ENCODE measurements around the gene SSPN. TPM values are rescaled to one million over a fixed set of nuclear protein-coding genes. Genes with fewer than 3 reads are reported as not detected.

The SSPN gene
- total RNA-seq (2014; rRNA removed; shearing (Covaris generic)) (1.1 and 3.1 TPM in 2 replicates), polyA plus RNA-seq (2016; fragmentation: Nextera tagmentation; extraction: Ambion mirVana) (2.3 and 2.8 TPM in 2 replicates)
- long read RNA-seq: 0 reads

- H3K27me3 ChIP-seq (ENCODE audit: insufficient read depth): peaks cover 56% of the 10 kb centered on the region
- 0 out of 2 replicates have a peak within 1 kb of the TSS, but pooled peaks have one; percentile 78 for H3K27ac Mint-ChIP-seq
- H3K9me2 ChIP-seq (ENCODE audit: insufficient read depth): no peaks in the 10 kb centered on the region
- no peaks in the 10 kb centered on the region for H3K9me3 Mint-ChIP-seq
- DNase-seq (ENCODE audit: low spot score) (peak; percentile 61), ATAC-seq (peak; percentile 77)
- peak within 1 kb of the TSS; percentile 95 for H3K4me2 ChIP-seq
- no peaks in the 10 kb centered on the region for H4K20me1 ChIP-seq (replicated peaks; ENCODE audit: insufficient read depth)
- H3K27me3 Mint-ChIP-seq (ENCODE audit: insufficient read depth, low read depth, poor library complexity): peaks cover 25% of the 10 kb centered on the region
- no peaks in the 10 kb centered on the region for H3K36me3 ChIP-seq (ENCODE audit: insufficient read depth)
- no peaks in the 10 kb centered on the region for H3K79me2 ChIP-seq (replicated peaks; ENCODE audit: insufficient read depth)
- H3K4me1 ChIP-seq (ENCODE audit: insufficient read depth): peaks cover 15% of the 10 kb centered on the region
- peak within 1 kb of the TSS; percentile 66 for H3K4me3 ChIP-seq
- peak within 1 kb of the TSS; percentile 92 for H3K4me3 Mint-ChIP-seq
- H3K36me3 Mint-ChIP-seq (ENCODE audit: low read depth): no peaks in the 10 kb centered on the region
- no peak within 1 kb of the TSS for H3K27ac ChIP-seq (ENCODE audit: low read depth)
- H3K4me1 Mint-ChIP-seq: peaks cover 8% of the 10 kb centered on the region; the same call in 2 of the 3 replicates
- H3F3A ChIP-seq (replicated peaks; ENCODE audit: low read depth): no peaks in the 10 kb centered on the region; the same call in 1 of the 2 replicates
- peak; percentile 46 for TF ChIP-seq EZH2 (IDR thresholded peaks at IDR 0.05; ENCODE audit: low read depth, unreplicated experiment)
- TF ChIP-seq STAT1 (IDR thresholded peaks at IDR 0.05; ENCODE audit: unreplicated experiment): no peak
- H2AFZ ChIP-seq: peak within 1 kb of the TSS; percentile 98
Measured at GRCh38 chr12:26195250-26195640, at the start of gene SSPN. SSPN (plus strand) TSS chr12:26195573; CDS start chr12:26195673, 100 bp downstream.

- TF ChIP-seq POLR2AphosphoS5 (IDR thresholded peaks at IDR 0.05; ENCODE audit: low read depth): no peak
- TF ChIP-seq STAT1 (IDR thresholded peaks at IDR 0.05; ENCODE audit: unreplicated experiment): no peak
- TF ChIP-seq ZNF114 (CRISPR knock-in tag; IDR thresholded peaks at IDR 0.05): no peak
- TF ChIP-seq ZNF331 (CRISPR knock-in tag; IDR thresholded peaks at IDR 0.05; ENCODE audit: low read depth): no peak
- Histone ChIP-seq H2AFZ (no peak overlapping the region; the same call in 1 of the 2 replicates), H3K4me2 (no peak overlapping the region), H3K9me2 (ENCODE audit: insufficient read depth) (peaks cover 8% of the 10 kb centered on the region), H3K4me3 (no peak overlapping the region), H3F3A (replicated peaks; ENCODE audit: low read depth) (no peaks in the 10 kb centered on the region), H3K27me3 (ENCODE audit: insufficient read depth) (no peaks in the 10 kb centered on the region), H3K36me3 (ENCODE audit: insufficient read depth) (no peaks in the 10 kb centered on the region), H3K27ac (ENCODE audit: low read depth) (no peak overlapping the region), H3K4me1 (ENCODE audit: insufficient read depth) (peaks cover 7% of the 10 kb centered on the region), H4K20me1 (replicated peaks; ENCODE audit: insufficient read depth) (no peaks in the 10 kb centered on the region), H3K79me2 (replicated peaks; ENCODE audit: insufficient read depth) (no peaks in the 10 kb centered on the region)
- Mint-ChIP-seq H3K9me3 (no peaks in the 10 kb centered on the region), H3K27ac (no peak overlapping the region), H3K4me3 (no peak overlapping the region), H3K36me3 (ENCODE audit: low read depth) (no peaks in the 10 kb centered on the region), H3K27me3 (ENCODE audit: insufficient read depth, low read depth, poor library complexity) (peaks cover 2% of the 10 kb centered on the region), H3K4me1 (peaks cover 15% of the 10 kb centered on the region)
- ATAC-seq (no peak), DNase-seq (ENCODE audit: low spot score) (no peak)
Measured at GRCh38 chr12:26148291-26148690, 47.1 kb upstream of the SSPN start.

GRCh38 chr12:26149968-26150500 lies 45.3 kb upstream of the SSPN start:
- H3F3A ChIP-seq (replicated peaks; ENCODE audit: low read depth): no peaks in the 10 kb centered on the region
- no peak overlapping the region for H3K27ac ChIP-seq (ENCODE audit: low read depth)
- H3K36me3 Mint-ChIP-seq (ENCODE audit: low read depth): no peaks in the 10 kb centered on the region
- no peaks in the 10 kb centered on the region for H3K9me3 Mint-ChIP-seq
- ATAC-seq (no peak), DNase-seq (ENCODE audit: low spot score) (no peak)
- no peak overlapping the region for H3K27ac Mint-ChIP-seq
- H3K79me2 ChIP-seq (replicated peaks; ENCODE audit: insufficient read depth): no peaks in the 10 kb centered on the region
- H3K4me1 ChIP-seq (ENCODE audit: insufficient read depth): peaks cover 7% of the 10 kb centered on the region
- H3K27me3 ChIP-seq (ENCODE audit: insufficient read depth): no peaks in the 10 kb centered on the region
- H3K4me3 ChIP-seq: no peak overlapping the region
- H3K4me2 ChIP-seq: no peak overlapping the region
- no peaks in the 10 kb centered on the region for H4K20me1 ChIP-seq (replicated peaks; ENCODE audit: insufficient read depth)
- no peak overlapping the region for H3K4me3 Mint-ChIP-seq
- H3K4me1 Mint-ChIP-seq: peaks cover 16% of the 10 kb centered on the region
- peaks cover 8% of the 10 kb centered on the region for H3K9me2 ChIP-seq (ENCODE audit: insufficient read depth)
- 0 out of 2 replicates have a peak overlapping the region, but pooled peaks have one; percentile 56 for H2AFZ ChIP-seq
- TF ChIP-seq ZNF331 (CRISPR knock-in tag; IDR thresholded peaks at IDR 0.05; ENCODE audit: low read depth) (no peak), ZNF114 (CRISPR knock-in tag; IDR thresholded peaks at IDR 0.05) (no peak), CTCF (conservative IDR thresholded peaks at IDR 0.05; ENCODE audit: low read depth in 2 of 2) (no peak), EZH2phosphoT487 (IDR thresholded peaks at IDR 0.05; ENCODE audit: unreplicated experiment) (no peak), JUNB (IDR thresholded peaks at IDR 0.05; ENCODE audit: unreplicated experiment) (no peak), EZH2 (IDR thresholded peaks at IDR 0.05; ENCODE audit: low read depth, unreplicated experiment) (no peak)
- peaks cover 2% of the 10 kb centered on the region for H3K27me3 Mint-ChIP-seq (ENCODE audit: insufficient read depth, low read depth, poor library complexity)
- H3K36me3 ChIP-seq (ENCODE audit: insufficient read depth): no peaks in the 10 kb centered on the region
